Measurements from ENCODE around the gene IER3. TPM values are rescaled to one million over a fixed set of nuclear protein-coding genes. Genes with fewer than 3 reads are reported as not detected.

IER3 gene
- total RNA-seq: 512 and 516 TPM in 2 replicates

GRCh38 chr6:30744054-30744805 lies at the start of gene IER3:
IER3 (minus strand) TSS chr6:30744547; CDS start chr6:30744518, 29 bp downstream.
- H3K27me3 Mint-ChIP-seq: no peaks in the 10 kb centered on the region
- peak within 1 kb of the TSS; percentile 98 for H3K4me3 Mint-ChIP-seq
- H3K4me1 Mint-ChIP-seq: peaks cover 60% of the 10 kb centered on the region
- H3K9me3 Mint-ChIP-seq: no peaks in the 10 kb centered on the region
- H3K36me3 Mint-ChIP-seq (ENCODE audit: low read depth): peaks cover 47% of the 10 kb centered on the region
- intact Hi-C loops (cut with micrococcal nuclease): loop anchor here (1.0 to 5.0 kb wide), 2 partner anchors 66 to 343 kb away; no protein-coding TSS in a partner anchor
- peak within 1 kb of the TSS; percentile 94 for H3K27ac Mint-ChIP-seq
- peak; percentile 93 for DNase-seq

- Mint-ChIP-seq H3K27ac (peak overlapping the region; percentile 95), H3K9me3 (peaks cover 3% of the 10 kb centered on the region), H3K4me1 (peaks cover 51% of the 10 kb centered on the region), H3K36me3 (ENCODE audit: low read depth) (peaks cover 26% of the 10 kb centered on the region), H3K27me3 (no peaks in the 10 kb centered on the region), H3K4me3 (peak overlapping the region; percentile 74)
- peak; percentile 76 for DNase-seq
- intact Hi-C loops (cut with micrococcal nuclease): no loop called here
These were observed 49.3 kb upstream of the IER3 start for GRCh38 chr6:30793521-30794194.

GRCh38 chr6:30792786-30793185 lies 48.4 kb upstream of the IER3 start:
- Mint-ChIP-seq H3K4me3 (no peak overlapping the region), H3K27me3 (no peaks in the 10 kb centered on the region), H3K4me1 (peaks cover 59% of the 10 kb centered on the region), H3K27ac (peak overlapping the region; percentile 82), H3K36me3 (ENCODE audit: low read depth) (peaks cover 23% of the 10 kb centered on the region), H3K9me3 (peaks cover 2% of the 10 kb centered on the region)
- DNase-seq: no peak
- intact Hi-C loops (cut with micrococcal nuclease): no loop called here

- H3K4me3 Mint-ChIP-seq: peak overlapping the region; percentile 4
- H3K27ac Mint-ChIP-seq: peak overlapping the region; percentile 80
These were observed 46.5 kb upstream of the IER3 start for GRCh38 chr6:30790724-30791383.

GRCh38 chr6:30789606-30790005 lies 45.3 kb upstream of the IER3 start:
- Mint-ChIP-seq H3K27me3 (no peaks in the 10 kb centered on the region), H3K27ac (peak overlapping the region; percentile 94), H3K4me3 (peak overlapping the region; percentile 72), H3K36me3 (ENCODE audit: low read depth) (peaks cover 10% of the 10 kb centered on the region), H3K9me3 (peaks cover 7% of the 10 kb centered on the region), H3K4me1 (peaks cover 65% of the 10 kb centered on the region)
- DNase-seq: no peak
- intact Hi-C loops (cut with micrococcal nuclease): no loop called here

More at GRCh38 chr6:30790724-30791383, 46.5 kb upstream of the IER3 start:
- peaks cover 65% of the 10 kb centered on the region for H3K4me1 Mint-ChIP-seq
- H3K27me3 Mint-ChIP-seq: no peaks in the 10 kb centered on the region
- H3K9me3 Mint-ChIP-seq: no peaks in the 10 kb centered on the region
- peaks cover 16% of the 10 kb centered on the region for H3K36me3 Mint-ChIP-seq (ENCODE audit: low read depth)
- DNase-seq: no peak
- intact Hi-C loops (cut with micrococcal nuclease): no loop called here

GRCh38 chr6:30787954-30788353 lies 43.6 kb upstream of the IER3 start:
- intact Hi-C loops (cut with micrococcal nuclease): loop anchor here (1.0 kb wide), 6 partner anchors 19 to 106 kb away; partner anchors contain the start of gene FLOT1
- Mint-ChIP-seq H3K27me3 (no peaks in the 10 kb centered on the region), H3K36me3 (ENCODE audit: low read depth) (peaks cover 8% of the 10 kb centered on the region), H3K9me3 (peaks cover 7% of the 10 kb centered on the region), H3K27ac (peak overlapping the region; percentile 94), H3K4me1 (peaks cover 55% of the 10 kb centered on the region), H3K4me3 (peak overlapping the region; percentile 72)
- peak; percentile 82 for DNase-seq

- H3K9me3 Mint-ChIP-seq: peaks cover 7% of the 10 kb centered on the region
- H3K4me1 Mint-ChIP-seq: peaks cover 64% of the 10 kb centered on the region
- H3K4me3 Mint-ChIP-seq: peak overlapping the region; percentile 57
- intact Hi-C loops (cut with micrococcal nuclease): no loop called here
- no peaks in the 10 kb centered on the region for H3K36me3 Mint-ChIP-seq (ENCODE audit: low read depth)
- H3K27ac Mint-ChIP-seq: peak overlapping the region; percentile 94
- no peaks in the 10 kb centered on the region for H3K27me3 Mint-ChIP-seq
- no peak for DNase-seq
These were observed 38.2 kb upstream of the IER3 start for GRCh38 chr6:30782425-30783014.

GRCh38 chr6:30781743-30782424 lies 37.5 kb upstream of the IER3 start:
- H3K9me3 Mint-ChIP-seq: peaks cover 7% of the 10 kb centered on the region
- DNase-seq: peak; percentile 73
- peaks cover 69% of the 10 kb centered on the region for H3K4me1 Mint-ChIP-seq
- intact Hi-C loops (cut with micrococcal nuclease): no loop called here
- peak overlapping the region; percentile 57 for H3K4me3 Mint-ChIP-seq
- peak overlapping the region; percentile 94 for H3K27ac Mint-ChIP-seq
- no peaks in the 10 kb centered on the region for H3K36me3 Mint-ChIP-seq (ENCODE audit: low read depth)
- H3K27me3 Mint-ChIP-seq: no peaks in the 10 kb centered on the region

- DNase-seq: no peak
- Mint-ChIP-seq H3K9me3 (peaks cover 7% of the 10 kb centered on the region), H3K36me3 (ENCODE audit: low read depth) (no peaks in the 10 kb centered on the region), H3K4me3 (peak overlapping the region; percentile 57), H3K27me3 (no peaks in the 10 kb centered on the region), H3K4me1 (peaks cover 69% of the 10 kb centered on the region), H3K27ac (peak overlapping the region; percentile 94)
- intact Hi-C loops (cut with micrococcal nuclease): no loop called here
These were observed 37.0 kb upstream of the IER3 start for GRCh38 chr6:30781395-30781742.

- H3K36me3 Mint-ChIP-seq (ENCODE audit: low read depth): no peaks in the 10 kb centered on the region
- peaks cover 7% of the 10 kb centered on the region for H3K9me3 Mint-ChIP-seq
- no peak for DNase-seq
- peak overlapping the region; percentile 94 for H3K27ac Mint-ChIP-seq
- H3K4me3 Mint-ChIP-seq: peak overlapping the region; percentile 10
- H3K27me3 Mint-ChIP-seq: no peaks in the 10 kb centered on the region
- intact Hi-C loops (cut with micrococcal nuclease): no loop called here
- H3K4me1 Mint-ChIP-seq: peaks cover 66% of the 10 kb centered on the region
These were observed 36.2 kb upstream of the IER3 start for GRCh38 chr6:30780642-30780920.

- peaks cover 1% of the 10 kb centered on the region for H3K9me3 Mint-ChIP-seq
- H3K27me3 Mint-ChIP-seq: no peaks in the 10 kb centered on the region
- peak overlapping the region; percentile 94 for H3K27ac Mint-ChIP-seq
- H3K4me3 Mint-ChIP-seq: peak overlapping the region; percentile 10
- DNase-seq: no peak
- H3K36me3 Mint-ChIP-seq (ENCODE audit: low read depth): no peaks in the 10 kb centered on the region
- intact Hi-C loops (cut with micrococcal nuclease): no loop called here
- peaks cover 64% of the 10 kb centered on the region for H3K4me1 Mint-ChIP-seq
These were observed 35.7 kb upstream of the IER3 start for GRCh38 chr6:30779850-30780641.

- Mint-ChIP-seq H3K27me3 (no peaks in the 10 kb centered on the region), H3K4me3 (peak overlapping the region; percentile 63), H3K4me1 (peaks cover 71% of the 10 kb centered on the region), H3K36me3 (ENCODE audit: low read depth) (no peaks in the 10 kb centered on the region), H3K27ac (peak overlapping the region; percentile 94), H3K9me3 (no peaks in the 10 kb centered on the region)
- no peak for DNase-seq
- intact Hi-C loops (cut with micrococcal nuclease): no loop called here
These were observed 33.8 kb upstream of the IER3 start for GRCh38 chr6:30778001-30778635.
